ENCODE results near the gene PDE5A. TPM values are rescaled to one million over a fixed set of nuclear protein-coding genes. Genes with fewer than 3 reads are reported as not detected.
"Not testable (repeated sequence)": the region's sequence is repeated elsewhere in the genome, so short reads cannot be mapped to it uniquely, and the experiment has no call there.

Gene PDE5A
- total and polyA plus RNA-seq, 2 experiments from 2014 or later: 9.7 to 35.8 TPM

GRCh38 chr4:119663160-119663788 lies 34.7 kb upstream of the PDE5A start:
- Histone ChIP-seq H3K9me3 (ENCODE audit: low read depth) (no peaks in the 10 kb centered on the region), H4K20me1 (ENCODE audit: insufficient read depth, poor library complexity, severe bottlenecking) (no peaks in the 10 kb centered on the region), H3K4me1 (ENCODE audit: insufficient read depth) (peaks cover 9% of the 10 kb centered on the region), H2AFZ (no peak overlapping the region), H3K4me2 (peak overlapping the region; percentile 60), H3K36me3 (replicated peaks; ENCODE audit: insufficient read depth, low read depth) (no peaks in the 10 kb centered on the region), H3K79me2 (no peaks in the 10 kb centered on the region), H3K27me3 (no peaks in the 10 kb centered on the region), H3K4me3 (no peak overlapping the region), H3K27ac (peak overlapping the region; percentile 4), H3K9me2 (replicated peaks; ENCODE audit: insufficient read depth) (no peaks in the 10 kb centered on the region)
- TF ChIP-seq EZH2phosphoT487 (IDR thresholded peaks at IDR 0.05; ENCODE audit: low read depth, severe bottlenecking, unreplicated experiment) (no peak), EZH2 (IDR thresholded peaks at IDR 0.05; ENCODE audit: borderline replicate concordance) (no peak), CTCF (IDR thresholded peaks at IDR 0.05; ENCODE audit: poor library complexity) (no peak)
- whole genome bisulfite sequencing (ENCODE audit: low lambda C conversion rate, missing lambda C conversion rate): 32% methylated on average over 1 of the region's 1 CpG
- DNase-seq (ENCODE audit: low spot score): no peak

GRCh38 chr4:119662612-119663011 lies 34.0 kb upstream of the PDE5A start:
- not testable (repeated sequence) for H3K79me2 ChIP-seq; DNase-seq (ENCODE audit: low spot score); H3K9me2 ChIP-seq (replicated peaks; ENCODE audit: insufficient read depth); H2AFZ ChIP-seq; H3K9me3 ChIP-seq (ENCODE audit: low read depth); H3K4me1 ChIP-seq (ENCODE audit: insufficient read depth); H3K4me2 ChIP-seq; H3K27me3 ChIP-seq; H3K4me3 ChIP-seq; H3K36me3 ChIP-seq (replicated peaks; ENCODE audit: insufficient read depth, low read depth); H4K20me1 ChIP-seq (ENCODE audit: insufficient read depth, poor library complexity, severe bottlenecking)
- peak overlapping the region; percentile 4 for H3K27ac ChIP-seq
- WGBS (ENCODE audit: low lambda C conversion rate, missing lambda C conversion rate): 92% methylated on average over 2 of the region's 2 CpGs

GRCh38 chr4:119661231-119661630 lies 32.6 kb upstream of the PDE5A start:
- Histone ChIP-seq H3K27ac (no peak overlapping the region), H3K9me3 (ENCODE audit: low read depth) (no peaks in the 10 kb centered on the region), H3K4me2 (no peak overlapping the region), H3K4me1 (ENCODE audit: insufficient read depth) (peaks cover 16% of the 10 kb centered on the region), H4K20me1 (ENCODE audit: insufficient read depth, poor library complexity, severe bottlenecking) (no peaks in the 10 kb centered on the region), H2AFZ (no peak overlapping the region), H3K36me3 (replicated peaks; ENCODE audit: insufficient read depth, low read depth) (no peaks in the 10 kb centered on the region), H3K9me2 (replicated peaks; ENCODE audit: insufficient read depth) (no peaks in the 10 kb centered on the region), H3K79me2 (no peaks in the 10 kb centered on the region), H3K4me3 (no peak overlapping the region), H3K27me3 (no peaks in the 10 kb centered on the region)
- no peak for TF ChIP-seq EZH2 (IDR thresholded peaks at IDR 0.05; ENCODE audit: borderline replicate concordance)
- TF ChIP-seq CTCF (IDR thresholded peaks at IDR 0.05; ENCODE audit: poor library complexity): no peak
- TF ChIP-seq EZH2phosphoT487 (IDR thresholded peaks at IDR 0.05; ENCODE audit: low read depth, severe bottlenecking, unreplicated experiment): no peak
- no peak for DNase-seq (ENCODE audit: low spot score)
- 50% methylated on average over 1 of the region's 1 CpG for WGBS (ENCODE audit: low lambda C conversion rate, missing lambda C conversion rate)

GRCh38 chr4:119659576-119659975 lies 31.0 kb upstream of the PDE5A start:
- H2AFZ ChIP-seq: no peak overlapping the region
- H3K27ac ChIP-seq: peak overlapping the region; percentile 18
- no peaks in the 10 kb centered on the region for H3K9me2 ChIP-seq (replicated peaks; ENCODE audit: insufficient read depth)
- H3K4me3 ChIP-seq: no peak overlapping the region
- H3K9me3 ChIP-seq (ENCODE audit: low read depth): no peaks in the 10 kb centered on the region
- peaks cover 16% of the 10 kb centered on the region for H3K4me1 ChIP-seq (ENCODE audit: insufficient read depth)
- no peaks in the 10 kb centered on the region for H4K20me1 ChIP-seq (ENCODE audit: insufficient read depth, poor library complexity, severe bottlenecking)
- no peak for TF ChIP-seq EZH2phosphoT487 (IDR thresholded peaks at IDR 0.05; ENCODE audit: low read depth, severe bottlenecking, unreplicated experiment)
- TF ChIP-seq EZH2 (IDR thresholded peaks at IDR 0.05; ENCODE audit: borderline replicate concordance): no peak
- no peak for TF ChIP-seq CTCF (IDR thresholded peaks at IDR 0.05; ENCODE audit: poor library complexity)
- H3K79me2 ChIP-seq: no peaks in the 10 kb centered on the region
- H3K27me3 ChIP-seq: no peaks in the 10 kb centered on the region
- no peak overlapping the region for H3K4me2 ChIP-seq
- no peaks in the 10 kb centered on the region for H3K36me3 ChIP-seq (replicated peaks; ENCODE audit: insufficient read depth, low read depth)
- DNase-seq (ENCODE audit: low spot score): peak; percentile 19
